ENCODE measurements around the gene TMEM231. TPM values are rescaled to one million over a fixed set of nuclear protein-coding genes. Genes with fewer than 3 reads are reported as not detected.

The TMEM231 gene
- total and polyA plus RNA-seq, 2 of the 8 experiments (the other 6 are each of a cell fraction or from before 2014, with no cell fraction given): 8.3 to 26.7 TPM

DNA sequence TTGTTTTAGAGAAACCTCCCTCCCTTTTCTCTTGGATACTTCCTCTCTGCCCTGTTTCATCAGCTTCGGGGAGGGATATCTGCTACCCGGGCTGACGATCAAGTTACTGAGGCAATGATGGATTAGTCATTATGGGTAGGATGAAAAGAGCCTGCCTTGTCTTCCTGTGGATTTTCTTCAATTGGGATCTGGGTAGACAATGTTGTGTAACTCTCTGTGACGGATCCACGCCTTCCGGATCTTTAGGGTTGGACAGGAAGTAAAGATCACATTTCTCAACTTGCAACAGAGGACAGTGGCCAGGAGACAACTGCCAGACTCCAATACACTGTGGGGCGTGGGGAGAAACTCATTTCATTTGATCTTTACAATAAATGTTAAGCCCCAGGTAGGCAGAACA is 49.5 kb downstream of the TMEM231 start:
- H2AK5ac ChIP-seq (ENCODE audit: low read depth, low read length): no peak overlapping the region
- H3K4me1 ChIP-seq (replicated peaks in 1 of 4; ENCODE audit: control insufficient read depth in 3 of 4, insufficient read depth in 4 of 4, low read length in 3 of 4): no peaks in the 10 kb centered on the region
- no peak overlapping the region for H3K14ac ChIP-seq (ENCODE audit: insufficient read length)
- H3K9ac ChIP-seq (replicated peaks in 1 of 4; ENCODE audit: extremely low read depth in 1 of 4, low read depth in 3 of 4, low read length in 3 of 4): no peak overlapping the region
- 92% methylated on average over 7 of the region's 7 CpGs; no CpG with 5 or more reads in 1 of the 2 experiments for WGBS, 2 experiments (ENCODE audit: extremely low coverage in 1 of 2, insufficient coverage in 1 of 2, insufficient read length in 1 of 2, insufficient replicate concordance in 2 of 2, low coverage in 1 of 2, low lambda C conversion rate in 2 of 2, missing lambda C conversion rate in 1 of 2)
- FAIRE-seq (no peak), DNase-seq (ENCODE audit: low read depth in 1 of 2, low spot score in 2 of 2) (no peak)
- no peak overlapping the region for H2BK20ac ChIP-seq (ENCODE audit: low read length)
- no peaks in the 10 kb centered on the region for H3K36me3 ChIP-seq (ENCODE audit: control insufficient read depth in 2 of 4, insufficient read depth in 4 of 4, low read length in 3 of 4)
- no peak overlapping the region for H3K4ac ChIP-seq (replicated peaks; ENCODE audit: insufficient read length, low read depth, low read length)
- no peak overlapping the region for H3K27ac ChIP-seq (ENCODE audit: low read depth, low read length)
- H2BK5ac ChIP-seq (ENCODE audit: low read depth, low read length): no peak overlapping the region
- H4K20me1 ChIP-seq (replicated peaks in 1 of 2; ENCODE audit: control insufficient read depth in 1 of 2, insufficient read depth in 2 of 2, low read length in 2 of 2): no peaks in the 10 kb centered on the region
- no peak overlapping the region for H4K5ac ChIP-seq (ENCODE audit: insufficient read length, low read depth, low read length)
- H4K91ac ChIP-seq (replicated peaks; ENCODE audit: insufficient read length, low read length): no peak overlapping the region
- no peak overlapping the region for H2BK12ac ChIP-seq (ENCODE audit: low read depth, low read length)
- H2BK120ac ChIP-seq (replicated peaks; ENCODE audit: low read depth, low read length): no peak overlapping the region
- no peak overlapping the region for H3K4me3 ChIP-seq (ENCODE audit: extremely low read depth in 1 of 4, insufficient read depth in 2 of 4, low read depth in 3 of 4, low read length in 4 of 4)
- H3K23ac ChIP-seq (ENCODE audit: insufficient read length): no peak overlapping the region
- no peak overlapping the region for H3K4me2 ChIP-seq (ENCODE audit: insufficient read depth in 1 of 2, low read depth in 2 of 2, low read length in 2 of 2)
- no peaks in the 10 kb centered on the region for H3K79me1 ChIP-seq (ENCODE audit: low read depth, low read length)
- POLR2A ChIA-PET (ENCODE audit: partially characterized antibody): interaction anchor here (1.2 kb wide), 1 partner anchor 12 kb away, joined by 4 read pairs; the partner anchor contains the start of gene CHST6
- H3K9me3 ChIP-seq (ENCODE audit: insufficient read depth in 2 of 2, low read depth in 1 of 2, low read length in 1 of 2): no peaks in the 10 kb centered on the region
- CTCF ChIA-PET (ENCODE audit: partially characterized antibody): interaction anchor here (1.7 to 7.3 kb wide), 4 partner anchors 10 to 44 kb away, joined by 7 to 40 read pairs (median 24); partner anchors contain the start of gene CHST6
- H3K23me2 ChIP-seq (ENCODE audit: low read depth, low read length): no peaks in the 10 kb centered on the region
- no peak overlapping the region for H4K8ac ChIP-seq (ENCODE audit: extremely low read depth, insufficient read depth, low read length)
- no peaks in the 10 kb centered on the region for H3K79me2 ChIP-seq (ENCODE audit: control insufficient read depth in 1 of 2, insufficient read depth in 2 of 2, low read length in 2 of 2)
- H3K56ac ChIP-seq (replicated peaks; ENCODE audit: insufficient read length, low read depth, low read length): no peak overlapping the region
- no peak overlapping the region for H2BK15ac ChIP-seq (ENCODE audit: low read length)
- H3K18ac ChIP-seq (ENCODE audit: extremely low read depth, low read length): no peak overlapping the region
- no peak overlapping the region for H2AFZ ChIP-seq (ENCODE audit: low read length)
- H3K27me3 ChIP-seq (replicated peaks in 1 of 4; ENCODE audit: control insufficient read depth in 3 of 4, extremely low read depth in 1 of 4, insufficient read depth in 3 of 4, low read length in 3 of 4): no peaks in the 10 kb centered on the region; a peak in 1 of 7 replicates
- TF ChIP-seq CBX5 (IDR thresholded peaks at IDR 0.05; ENCODE audit: low read depth, low read length) (no peak), KDM1A (IDR thresholded peaks at IDR 0.05; ENCODE audit: borderline replicate concordance, low read length) (no peak), TAF1 (IDR thresholded peaks at IDR 0.05; ENCODE audit: low read depth, low read length) (no peak), SUZ12 (IDR thresholded peaks at IDR 0.05; ENCODE audit: low read length) (no peak), RBBP5 (IDR thresholded peaks at IDR 0.05; ENCODE audit: borderline replicate concordance, low read depth, low read length) (no peak), KDM4A (IDR thresholded peaks at IDR 0.05; ENCODE audit: low read depth, low read length, severe bottlenecking) (no peak), CBX8 (IDR thresholded peaks at IDR 0.05; ENCODE audit: borderline replicate concordance, low read depth, low read length) (no peak), BCL11A (IDR thresholded peaks at IDR 0.05; ENCODE audit: low read depth in 2 of 2, low read length in 2 of 2) (no peak), JUND (IDR thresholded peaks at IDR 0.05; ENCODE audit: low read length) (no peak), CEBPB (IDR thresholded peaks at IDR 0.05; ENCODE audit: low read depth, low read length) (no peak), HDAC6 (IDR thresholded peaks at IDR 0.05; ENCODE audit: low read depth, low read length) (no peak), KDM5A (IDR thresholded peaks at IDR 0.05; ENCODE audit: low read length) (no peak), GTF2F1 (IDR thresholded peaks at IDR 0.05; ENCODE audit: borderline replicate concordance, low read depth, low read length) (no peak), MAFK (IDR thresholded peaks at IDR 0.05; ENCODE audit: low read depth, low read length) (no peak)
- TF ChIP-seq, protein P1, sequence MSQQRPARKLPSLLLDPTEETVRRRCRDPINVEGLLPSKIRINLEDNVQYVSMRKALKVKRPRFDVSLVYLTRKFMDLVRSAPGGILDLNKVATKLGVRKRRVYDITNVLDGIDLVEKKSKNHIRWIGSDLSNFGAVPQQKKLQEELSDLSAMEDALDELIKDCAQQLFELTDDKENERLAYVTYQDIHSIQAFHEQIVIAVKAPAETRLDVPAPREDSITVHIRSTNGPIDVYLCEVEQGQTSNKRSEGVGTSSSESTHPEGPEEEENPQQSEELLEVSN (IDR thresholded peaks at IDR 0.05): no peak
